H1 (cell line): ENCODE data around the gene NPFF. TPM values are rescaled to one million over a fixed set of nuclear protein-coding genes. Genes with fewer than 3 reads are reported as not detected.

Experiments
- CTCF ChIA-PET: fragments of 300-600 bp; sonication (Branson Sonifier 250); formaldehyde crosslinking; loops from one replicate; lab custom pipeline; 2021; ENCODE audit not compliant: partially characterized antibody; lab: Charles Lee
- POLR2A ChIA-PET: fragments of 300-600 bp; sonication (Branson Sonifier 250); formaldehyde crosslinking; loops from one replicate; lab custom pipeline; 2021; ENCODE audit warnings: inconsistent platforms; ENCODE audit not compliant: partially characterized antibody; lab: Charles Lee
- DNase-seq, 2 experiments: peaks; one replicate each; pipeline versions ENCODE4 v3.0.0 to v3.0.0-alpha.2; 2010 to 2022; ENCODE audit warnings: low spot score in 2 of 2, low read depth in 1 of 2, mixed read lengths in 1 of 2
- FAIRE-seq: peaks from 2 replicates; lab custom pipeline; 2011; peaks lifted over from hg19 to GRCh38; lab: Jason Lieb, UNC
- H2AFZ ChIP-seq: 2 replicates; pipeline ENCODE4 v1.8.1; 2012; ENCODE audit warnings: low read length, inconsistent platforms
- H2AK5ac ChIP-seq: 2 replicates; pipeline ENCODE4 v1.6.1; 2013; ENCODE audit warnings: low read depth, low read length
- H2BK120ac ChIP-seq: replicated peaks from 2 replicates; pipeline ENCODE3; 2013; ENCODE audit warnings: low read depth, low read length, inconsistent platforms
- H2BK12ac ChIP-seq: 2 replicates; pipeline ENCODE4 v1.6.1; 2013; ENCODE audit warnings: low read depth, low read length
- H2BK15ac ChIP-seq: 2 replicates; pipeline ENCODE4 v1.6.1; 2013; ENCODE audit warnings: low read length
- H2BK20ac ChIP-seq: 2 replicates; pipeline ENCODE4 v1.6.1; 2013; ENCODE audit warnings: low read length
- H2BK5ac ChIP-seq: 2 replicates; pipeline ENCODE4 v1.6.1; 2013; ENCODE audit warnings: low read depth, low read length
- H3K14ac ChIP-seq: 2 replicates; pipeline ENCODE4 v1.6.1; 2013; ENCODE audit warnings: inconsistent platforms; ENCODE audit not compliant: insufficient read length
- H3K18ac ChIP-seq: 2 replicates; pipeline ENCODE4 v1.6.1; 2013; ENCODE audit warnings: low read length; ENCODE audit errors: extremely low read depth
- H3K23ac ChIP-seq: 2 replicates; pipeline ENCODE4 v1.6.1; 2013; ENCODE audit warnings: inconsistent platforms; ENCODE audit not compliant: insufficient read length
- H3K23me2 ChIP-seq: 2 replicates; pipeline ENCODE4 v1.6.1; 2013; ENCODE audit warnings: low read depth, low read length
- H3K27ac ChIP-seq: 2 replicates; pipeline ENCODE4 v1.6.1; 2011; ENCODE audit warnings: low read depth, low read length, inconsistent platforms
- H3K27me3 ChIP-seq, 4 experiments: replicated peaks in 1 of 4; 1 replicate in 1 of 4; 2 replicates in 3 of 4; pipeline versions ENCODE4 v1.6.1 to v1.8.1; 2011 to 2013; ENCODE audit warnings: low read length in 3 of 4, mild to moderate bottlenecking in 3 of 4, inconsistent platforms in 2 of 4, mixed read lengths in 2 of 4, moderate library complexity in 1 of 4; ENCODE audit not compliant: control insufficient read depth in 3 of 4, insufficient read depth in 3 of 4; ENCODE audit errors: extremely low read depth in 1 of 4
- H3K36me3 ChIP-seq, 4 experiments: 2 replicates each; pipeline versions ENCODE4 v1.6.1 to v1.8.1; 2011 to 2013; ENCODE audit warnings: mild to moderate bottlenecking in 4 of 4, low read length in 3 of 4, moderate library complexity in 2 of 4, control low read depth in 1 of 4, inconsistent platforms in 1 of 4; ENCODE audit not compliant: insufficient read depth in 4 of 4, control insufficient read depth in 2 of 4
- H3K4ac ChIP-seq: replicated peaks from 2 replicates; pipeline ENCODE3; 2013; ENCODE audit warnings: low read length, low read depth, mixed read lengths, inconsistent platforms; ENCODE audit not compliant: insufficient read length
- H3K4me1 ChIP-seq, 4 experiments: replicated peaks in 1 of 4; 1 replicate in 1 of 4; 2 replicates in 3 of 4; pipeline versions ENCODE4 v1.6.1 to v1.8.1; 2011 to 2013; ENCODE audit warnings: low read length in 3 of 4, inconsistent platforms in 2 of 4, mixed read lengths in 1 of 4; ENCODE audit not compliant: insufficient read depth in 4 of 4, control insufficient read depth in 3 of 4
- H3K4me2 ChIP-seq, 2 experiments: 2 replicates each; pipeline versions ENCODE4 v1.6.1 to v1.8.1; 2011 to 2013; ENCODE audit warnings: low read depth in 2 of 2, low read length in 2 of 2, control low read depth in 1 of 2, inconsistent platforms in 1 of 2, mild to moderate bottlenecking in 1 of 2; ENCODE audit not compliant: insufficient read depth in 1 of 2
- H3K4me3 ChIP-seq, 4 experiments: fragments of 200-600, 300-600 bp in 1 of 4; sonication (generic), shearing (Covaris generic), sonication (Bioruptor Twin) in 1 of 4; 2 replicates each; pipeline versions ENCODE4 v1.5.1 to v1.8.1; 2011 to 2016; ENCODE audit warnings: low read length in 4 of 4, low read depth in 3 of 4, control low read depth in 2 of 4, inconsistent platforms in 2 of 4, mild to moderate bottlenecking in 2 of 4, mixed read lengths in 1 of 4, moderate library complexity in 1 of 4; ENCODE audit not compliant: insufficient read depth in 2 of 4; ENCODE audit errors: extremely low read depth in 1 of 4
- H3K56ac ChIP-seq: replicated peaks from 2 replicates; pipeline ENCODE3; 2013; ENCODE audit warnings: low read depth, mild to moderate bottlenecking, mixed read lengths, low read length, inconsistent platforms; ENCODE audit not compliant: insufficient read length
- H3K79me1 ChIP-seq: 2 replicates; pipeline ENCODE4 v1.6.1; 2013; ENCODE audit warnings: low read depth, low read length, control low read depth
- H3K79me2 ChIP-seq, 2 experiments: 2 replicates each; pipeline versions ENCODE4 v1.6.1 to v1.8.1; 2012 to 2013; ENCODE audit warnings: low read length in 2 of 2, mild to moderate bottlenecking in 2 of 2, inconsistent platforms in 1 of 2; ENCODE audit not compliant: insufficient read depth in 2 of 2, control insufficient read depth in 1 of 2
- H3K9ac ChIP-seq, 4 experiments: replicated peaks in 1 of 4; 1 replicate in 1 of 4; 2 replicates in 3 of 4; pipeline versions ENCODE4 v1.6.1 to v1.8.1; 2011 to 2013; ENCODE audit warnings: low read depth in 3 of 4, low read length in 3 of 4, control low read depth in 2 of 4, mild to moderate bottlenecking in 2 of 4, moderate library complexity in 2 of 4, inconsistent platforms in 1 of 4; ENCODE audit errors: extremely low read depth in 1 of 4
- H3K9me3 ChIP-seq, 2 experiments: 2 replicates each; pipeline versions ENCODE4 v1.6.1 to v1.8.1; 2012 to 2013; ENCODE audit warnings: mild to moderate bottlenecking in 2 of 2, moderate library complexity in 2 of 2, control low read depth in 1 of 2, inconsistent platforms in 1 of 2, low read depth in 1 of 2, low read length in 1 of 2, mixed read lengths in 1 of 2; ENCODE audit not compliant: insufficient read depth in 2 of 2
- H4K20me1 ChIP-seq, 2 experiments: replicated peaks in 1 of 2; 2 replicates each; pipeline versions ENCODE3 to v1.8.1; 2011 to 2013; ENCODE audit warnings: inconsistent platforms in 2 of 2, low read length in 2 of 2, mild to moderate bottlenecking in 1 of 2; ENCODE audit not compliant: insufficient read depth in 2 of 2, control insufficient read depth in 1 of 2
- H4K5ac ChIP-seq: 2 replicates; pipeline ENCODE4 v1.6.1; 2013; ENCODE audit warnings: low read length, low read depth, mixed read lengths, inconsistent platforms; ENCODE audit not compliant: insufficient read length
- H4K8ac ChIP-seq: 2 replicates; pipeline ENCODE4 v1.8.0; 2013; ENCODE audit warnings: mild to moderate bottlenecking, moderate library complexity, low read length, inconsistent platforms; ENCODE audit not compliant: insufficient read depth; ENCODE audit errors: extremely low read depth
- H4K91ac ChIP-seq: replicated peaks from 2 replicates; pipeline ENCODE3; 2013; ENCODE audit warnings: low read length, mixed read lengths, inconsistent platforms; ENCODE audit not compliant: insufficient read length
- WGBS, 2 experiments: shearing (Covaris generic) in 1 of 2; methylation state at CpG; one replicate each; pipeline versions ENCODE4 v1.1.6 to v1.1.7; 2013 to 2015; ENCODE audit warnings: low lambda C conversion rate in 2 of 2, mixed read lengths in 2 of 2, inconsistent platforms in 1 of 2, low coverage in 1 of 2, missing lambda C conversion rate in 1 of 2; ENCODE audit not compliant: insufficient replicate concordance in 2 of 2, insufficient coverage in 1 of 2, insufficient read length in 1 of 2; ENCODE audit errors: extremely low coverage in 1 of 2, missing lambda C conversion rate in 1 of 2; 5-methylcytosine and 5-hydroxymethylcytosine counted together
- polyA plus RNA-seq, 7 experiments: library from polyadenylated mRNA; depleted of rRNA in 3 of 7; stranded (reverse) in 5 of 7; unstranded in 2 of 7; fragments of >200 nt in 5 of 7; fragments of 200-250 nt in 2 of 7; gene quantifications; 1 replicate in 5 of 7; 2 replicates in 1 of 7; 4 replicates in 1 of 7; pipeline versions ENCODE4 v1.2.1 to v1.2.3, GENCODE V29; 2011 to 2013; ENCODE audit warnings: missing spikeins in 2 of 7, mixed read lengths in 2 of 7
- total RNA-seq: library from RNA; stranded (reverse); fragmentation: NEBNext Ultra II Directional; extraction: Animal tissue kit (Norgen Biotek cat#: 25700); gene quantifications from 2 replicates; pipeline ENCODE4 v1.2.1, GENCODE V29; 2021

The NPFF gene
- total and polyA plus RNA-seq, 2 of the 8 experiments (the other 6 are each of a cell fraction or from before 2014, with no cell fraction given), result not detected

DNA sequence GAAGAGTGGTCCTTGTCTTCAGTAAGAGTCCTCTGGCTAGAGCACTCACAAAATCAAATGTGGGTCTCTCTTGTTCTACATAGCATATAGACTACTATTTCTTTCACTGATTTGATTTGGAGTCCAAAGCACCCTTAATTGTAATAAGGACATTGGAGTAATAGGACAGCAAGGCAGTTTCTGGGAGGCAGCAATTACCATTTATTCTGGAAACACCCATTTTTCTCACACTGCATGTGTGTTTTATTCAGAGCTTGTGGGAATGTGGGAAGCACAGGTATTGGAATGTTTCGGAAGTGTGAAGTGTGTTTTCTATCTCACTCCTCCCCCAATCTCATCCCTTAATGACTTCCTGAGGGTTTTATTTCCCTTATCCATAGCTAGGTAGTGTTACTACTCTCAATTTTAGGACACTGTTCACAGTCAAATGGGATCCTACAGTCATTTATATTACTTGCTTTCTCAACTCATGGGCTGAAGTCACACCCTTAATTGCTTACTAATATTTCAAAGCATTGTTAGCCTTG, 35.2 kb downstream of the NPFF start:
- H4K8ac ChIP-seq, result no peak overlapping the region
- H2BK15ac ChIP-seq, result no peak overlapping the region
- CTCF ChIA-PET, result interaction anchor here (0.7 to 5.3 kb wide), 9 partner anchors 9 to 144 kb away, joined by 3 to 57 read pairs (median 3); no protein-coding TSS in a partner anchor
- H2BK20ac ChIP-seq, result no peak overlapping the region
- DNase-seq, result no peak
- no peak overlapping the region for H4K91ac ChIP-seq
- H2AK5ac ChIP-seq, result no peak overlapping the region
- no peak overlapping the region for H3K23ac ChIP-seq
- no peak overlapping the region for H2BK5ac ChIP-seq
- H3K14ac ChIP-seq, result no peak overlapping the region
- no peak overlapping the region for H4K5ac ChIP-seq
- H2BK120ac ChIP-seq, result no peak overlapping the region
- H3K27me3 ChIP-seq, result no peaks in the 10 kb centered on the region
- no peaks in the 10 kb centered on the region for H3K9me3 ChIP-seq
- no peak overlapping the region for H3K4ac ChIP-seq
- H2BK12ac ChIP-seq, result no peak overlapping the region
- peaks cover 29 to 31% of the 10 kb centered on the region in 2 experiments for H4K20me1 ChIP-seq
- FAIRE-seq, result no peak
- H3K9ac ChIP-seq, result no peak overlapping the region
- no peak overlapping the region for H3K56ac ChIP-seq
- no peak overlapping the region for H3K4me2 ChIP-seq
- 100% methylated on average over 1 of the region's 1 CpG; no CpG with 5 or more reads in 1 of the 2 experiments for WGBS, 2 experiments
- peaks cover 0 to 6% (median 1%) of the 10 kb centered on the region in 4 experiments; a peak in 2 of 7 replicates for H3K4me1 ChIP-seq
- no peak overlapping the region for H3K4me3 ChIP-seq
- peaks cover 0 to 53% of the 10 kb centered on the region in 2 experiments; a peak in 2 of 4 replicates for H3K79me2 ChIP-seq
- H3K23me2 ChIP-seq, result no peaks in the 10 kb centered on the region
- H3K27ac ChIP-seq, result no peak overlapping the region
- POLR2A ChIA-PET, result interaction anchor here (0.6 to 67.0 kb wide), 8 partner anchors 4 to 458 kb away, joined by 3 to 3397 read pairs (median 4); partner anchors contain the start of genes MAP3K12, NPFF, PCBP2 and PRR13
- peaks cover 3% of the 10 kb centered on the region for H3K79me1 ChIP-seq
- H3K18ac ChIP-seq, result no peak overlapping the region
- H2AFZ ChIP-seq, result no peak overlapping the region
- peaks cover 66 to 100% (median 92%) of the 10 kb centered on the region in 4 experiments for H3K36me3 ChIP-seq
